ENCODE data around the gene PANX2.

The PANX2 gene

GRCh38 chr22:50224071-50224470 is 53.5 kb downstream of the PANX2 start:
- no peak overlapping the region for H3K4me3 ChIP-seq (ENCODE audit: low read depth, low read length)
- TF ChIP-seq MYC (IDR thresholded peaks at IDR 0.05; ENCODE audit: low read depth, low read length) (no peak), MAX (IDR thresholded peaks at IDR 0.05; ENCODE audit: low read depth, low read length) (no peak), CTCF (IDR thresholded peaks at IDR 0.05; ENCODE audit: low read depth, low read length) (no peak), POLR2A (IDR thresholded peaks at IDR 0.05; ENCODE audit: extremely low read depth, insufficient read length) (no peak)
- DNase-seq (ENCODE audit: low read depth) = no peak

GRCh38 chr22:50225200-50225969 is 54.9 kb downstream of the PANX2 start:
- TF ChIP-seq CTCF (IDR thresholded peaks at IDR 0.05; ENCODE audit: low read depth, low read length) (no peak), POLR2A (IDR thresholded peaks at IDR 0.05; ENCODE audit: extremely low read depth, insufficient read length) (no peak), MAX (IDR thresholded peaks at IDR 0.05; ENCODE audit: low read depth, low read length) (no peak), MYC (IDR thresholded peaks at IDR 0.05; ENCODE audit: low read depth, low read length) (no peak)
- no peak overlapping the region for H3K4me3 ChIP-seq (ENCODE audit: low read depth, low read length)
- no peak for DNase-seq (ENCODE audit: low read depth)

GRCh38 chr22:50226063-50226874 is 55.7 kb downstream of the PANX2 start:
- no peak for TF ChIP-seq MAX (IDR thresholded peaks at IDR 0.05; ENCODE audit: low read depth, low read length)
- TF ChIP-seq MYC (IDR thresholded peaks at IDR 0.05; ENCODE audit: low read depth, low read length) = no peak
- TF ChIP-seq CTCF (IDR thresholded peaks at IDR 0.05; ENCODE audit: low read depth, low read length) = no peak
- TF ChIP-seq POLR2A (IDR thresholded peaks at IDR 0.05; ENCODE audit: extremely low read depth, insufficient read length) = no peak
- H3K4me3 ChIP-seq (ENCODE audit: low read depth, low read length) = no peak overlapping the region
- DNase-seq (ENCODE audit: low read depth) = no peak

- DNase-seq (ENCODE audit: low read depth) = no peak
- H3K4me3 ChIP-seq (ENCODE audit: low read depth, low read length) = no peak overlapping the region
Measured at GRCh38 chr22:50226875-50227165, 56.3 kb downstream of the PANX2 start.

More at GRCh38 chr22:50226875-50227165, 56.3 kb downstream of the PANX2 start:
- TF ChIP-seq CTCF (IDR thresholded peaks at IDR 0.05; ENCODE audit: low read depth, low read length) (no peak), MAX (IDR thresholded peaks at IDR 0.05; ENCODE audit: low read depth, low read length) (no peak), POLR2A (IDR thresholded peaks at IDR 0.05; ENCODE audit: extremely low read depth, insufficient read length) (no peak), MYC (IDR thresholded peaks at IDR 0.05; ENCODE audit: low read depth, low read length) (no peak)
